Right cardiac atrium (tissue), 5 donors: ENCODE measurements around the gene ZDHHC11. TPM values are rescaled to one million over a fixed set of nuclear protein-coding genes. Genes with fewer than 3 reads are reported as not detected.
A peak's percentile ranks its signal among the peaks of the same experiment; 100 is the strongest.
"Not testable (repeated sequence)": the region's sequence is repeated elsewhere in the genome, so short reads cannot be mapped to it uniquely, and the experiment has no call there.

Source experiments
- ATAC-seq, 2 donors: fragments of 200-7000 bp; cut with Tn5 transposase; one replicate each; pipeline versions ENCODE4 v1.8.0 to v1.9.1; 2020; ENCODE audit warnings: moderate library complexity in 2 of 2, mild to moderate bottlenecking in 1 of 2
- DNase-seq, 3 donors: peaks; one replicate each; pipeline ENCODE4 v3.0.0-alpha.2; 2020
- H3K27ac ChIP-seq: one replicate; pipeline ENCODE4 v1.5.1; 2013; ENCODE audit warnings: mild to moderate bottlenecking, low read length, control low read depth, moderate library complexity
- H3K27me3 ChIP-seq: one replicate; pipeline ENCODE4 v1.6.1; 2013; ENCODE audit not compliant: control insufficient read depth, insufficient read depth
- H3K4me1 ChIP-seq: one replicate; pipeline ENCODE4 v1.6.1; 2013; ENCODE audit warnings: low read length; ENCODE audit not compliant: control insufficient read depth, insufficient read depth
- H3K4me3 ChIP-seq: one replicate; pipeline ENCODE4 v1.5.1; 2013; ENCODE audit warnings: low read length, control low read depth
- H3K9me3 ChIP-seq: one replicate; pipeline ENCODE4 v1.6.1; 2013; ENCODE audit warnings: low read length; ENCODE audit not compliant: control insufficient read depth
- WGBS: extraction: QIAGEN DNeasy Blood & Tissue Kit; methylation state at CpG from one replicate; pipeline ENCODE4 v1.1.7; 2013; 5-methylcytosine and 5-hydroxymethylcytosine counted together
- intact Hi-C, 4 donors: fragments of 100-400 bp; cut with DNase I; formaldehyde crosslinking; loops; one replicate each; pipeline versions ENCODE4 v1.11.0 to v1.14.0; 2022 to 2023
- polyA plus RNA-seq: library from polyadenylated mRNA; stranded (reverse); fragments of 200-250 nt; gene quantifications from one replicate; pipeline ENCODE4 v1.2.3, GENCODE V29; 2013
- total RNA-seq, 4 donors: library from RNA; stranded (reverse); fragmentation: NEBNext Ultra II Directional; extraction: Animal tissue kit (Norgen Biotek cat#: 25700); gene quantifications; one replicate each; pipeline ENCODE4 v1.2.1, GENCODE V29; 2021
- donor health status: healthy with polysubstance abuse.
- donor health status: DM: no; HTN: yes; CAD: no.
- donor health status: DM: no; HTN: no; CAD: no.
- donor health status: DM: no; HTN: yes; CAD: no; lungs with severe emphysema.
- donor health status: DM: yes; HTN: yes; CAD: no.

Gene ZDHHC11
- total and polyA plus RNA-seq, 5 donors, result 5.8 to 66.1 (median 25.0) TPM

GRCh38 chr5:774854-775505 is 75.8 kb downstream of the ZDHHC11 start:
- DNase-seq, result peak; percentile 30 to 63 (median 38)
- intact Hi-C loops, result loop anchor here in 1 of 4 donors (5.0 kb wide), 1 partner anchor 88 kb away; no protein-coding TSS in a partner anchor

GRCh38 chr5:774304-774703 is 76.5 kb downstream of the ZDHHC11 start:
- intact Hi-C loops, H3K27ac ChIP-seq, ATAC-seq, H3K27me3 ChIP-seq, H3K9me3 ChIP-seq, H3K4me1 ChIP-seq, H3K4me3 ChIP-seq: not testable (repeated sequence)
- WGBS, result 97% methylated on average over 3 of the region's 6 CpGs
- DNase-seq, result peak in 2 of 3 donors; percentile 48 to 54

More at GRCh38 chr5:774854-775505, 75.8 kb downstream of the ZDHHC11 start:
- 78% methylated on average over 18 of the region's 18 CpGs for WGBS
- H3K4me3 ChIP-seq, H3K4me1 ChIP-seq, H3K9me3 ChIP-seq, H3K27ac ChIP-seq, H3K27me3 ChIP-seq: not testable (repeated sequence)
- ATAC-seq, result peak in 1 of 2 donors; percentile 1

DNA sequence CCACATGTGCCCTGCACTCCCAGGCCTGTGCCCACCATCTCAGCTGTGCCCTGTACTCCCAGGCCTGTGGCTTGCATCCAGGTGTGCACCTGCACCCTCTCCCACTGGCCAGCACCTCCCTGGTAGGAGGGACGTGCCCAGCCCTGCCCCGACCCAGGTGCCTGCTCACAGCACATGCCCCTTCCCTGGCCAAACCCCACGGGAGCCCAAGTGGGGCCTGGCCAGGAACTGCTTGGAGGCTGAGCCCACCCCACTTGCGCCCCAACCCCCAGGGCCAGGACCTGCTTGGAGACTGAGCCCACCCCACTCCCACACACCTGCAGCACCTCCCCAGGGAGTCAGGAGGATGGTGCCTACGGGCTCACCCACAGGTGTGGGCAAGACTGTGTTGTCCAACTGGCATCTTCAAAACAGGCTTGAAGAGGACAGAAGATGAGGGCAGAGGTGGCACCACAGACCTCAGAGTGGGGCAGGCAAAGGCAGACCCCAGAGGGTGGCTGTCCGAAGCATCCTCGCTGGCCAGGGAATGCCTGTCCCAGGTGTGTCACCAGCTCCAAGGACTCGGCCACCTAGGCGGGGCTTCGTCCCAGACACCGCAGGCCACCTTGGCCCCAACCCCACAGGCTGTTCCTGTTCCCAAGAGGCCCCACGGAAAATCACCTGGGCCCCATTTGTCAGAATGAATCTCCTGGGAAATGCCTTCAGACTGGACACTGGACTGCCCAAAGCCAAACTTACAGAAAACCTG is 77.1 kb downstream of the ZDHHC11 start:
- Histone ChIP-seq H3K4me3 (no peak overlapping the region), H3K27ac (no peak overlapping the region), H3K27me3 (no peaks in the 10 kb centered on the region), H3K9me3 (no peaks in the 10 kb centered on the region), H3K4me1 (no peaks in the 10 kb centered on the region)
- WGBS, result 94% methylated on average over 11 of the region's 12 CpGs
- DNase-seq (peak in 2 of 3 donors; percentile 44 to 58), ATAC-seq (no peak)
- intact Hi-C loops, result no loop called here

DNA sequence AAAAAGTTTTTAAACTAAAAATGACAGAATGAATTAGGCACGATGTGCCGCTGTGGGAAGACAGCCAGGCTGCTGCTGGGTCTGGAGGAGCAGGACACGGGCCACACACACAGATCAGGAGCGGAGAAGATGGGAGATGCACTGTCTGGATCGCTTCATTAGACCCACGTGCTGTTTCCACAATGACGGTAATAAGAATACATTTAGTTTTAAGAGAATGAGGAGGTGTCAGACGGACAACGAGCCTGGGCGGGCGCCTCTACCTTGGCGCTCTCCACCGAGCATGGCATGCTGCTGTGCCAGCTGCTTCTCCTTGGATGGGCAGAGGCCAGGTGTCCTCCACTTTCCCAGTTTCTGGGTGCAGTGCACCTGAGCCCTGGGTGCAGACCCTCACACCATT is 77.9 kb downstream of the ZDHHC11 start:
- H3K4me3 ChIP-seq, H3K27ac ChIP-seq, intact Hi-C loops, ATAC-seq, H3K27me3 ChIP-seq, H3K4me1 ChIP-seq, H3K9me3 ChIP-seq: not testable (repeated sequence)
- 84% methylated on average over 13 of the region's 13 CpGs for WGBS
- DNase-seq, result peak in 2 of 3 donors; percentile 61 to 64

- H3K4me3 ChIP-seq, H3K9me3 ChIP-seq, H3K27me3 ChIP-seq, ATAC-seq, H3K4me1 ChIP-seq, intact Hi-C loops, H3K27ac ChIP-seq: not testable (repeated sequence)
- peak in 1 of 3 donors; percentile 18 for DNase-seq
- WGBS, result 83% methylated on average over 2 of the region's 14 CpGs
Measured at GRCh38 chr5:772547-772890, 78.3 kb downstream of the ZDHHC11 start.

GRCh38 chr5:771841-772546 is 78.8 kb downstream of the ZDHHC11 start:
- H3K4me1 ChIP-seq, H3K27me3 ChIP-seq, DNase-seq, ATAC-seq, H3K9me3 ChIP-seq, H3K4me3 ChIP-seq, intact Hi-C loops, H3K27ac ChIP-seq: not testable (repeated sequence)
- 81% methylated on average over 6 of the region's 31 CpGs for WGBS

DNA sequence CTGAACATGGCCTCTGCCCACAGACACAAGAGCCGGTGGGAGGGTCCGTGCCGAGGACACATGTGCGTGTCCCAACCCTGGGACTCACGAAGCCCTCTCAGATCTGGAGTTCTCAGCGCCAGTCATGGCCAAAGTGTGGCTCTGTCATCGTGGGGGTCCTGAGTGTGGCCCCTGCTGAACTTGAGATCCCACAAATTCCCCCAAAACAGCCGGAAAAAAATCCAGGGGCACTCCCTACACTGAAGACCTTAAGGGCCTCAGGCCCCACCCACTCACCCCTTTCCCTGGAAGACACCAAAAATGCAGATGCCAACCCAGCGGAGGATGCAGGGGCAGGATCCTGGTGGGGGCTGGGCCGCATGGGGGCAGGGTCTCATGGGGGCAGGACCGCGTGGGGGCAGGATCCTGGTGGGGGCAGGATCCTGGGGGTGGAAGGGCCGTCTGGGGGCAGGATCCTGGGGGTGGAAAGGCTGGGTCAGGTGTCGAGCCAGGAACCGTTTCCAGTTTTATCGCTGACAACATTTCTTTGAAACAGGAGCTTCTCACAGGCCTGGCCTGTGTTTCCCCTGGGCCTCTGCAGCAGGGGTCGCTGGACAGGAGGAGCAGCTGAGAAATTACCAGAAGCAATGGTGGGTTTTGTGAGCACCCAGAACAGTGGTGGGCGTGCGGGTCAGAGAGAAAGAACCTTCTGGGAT is 79.6 kb downstream of the ZDHHC11 start:
- H3K27me3 ChIP-seq, H3K9me3 ChIP-seq, H3K27ac ChIP-seq, intact Hi-C loops, H3K4me3 ChIP-seq, H3K4me1 ChIP-seq, ATAC-seq: not testable (repeated sequence)
- 84% methylated on average over 18 of the region's 19 CpGs for WGBS
- peak in 2 of 3 donors; percentile 32 to 62 for DNase-seq

DNA sequence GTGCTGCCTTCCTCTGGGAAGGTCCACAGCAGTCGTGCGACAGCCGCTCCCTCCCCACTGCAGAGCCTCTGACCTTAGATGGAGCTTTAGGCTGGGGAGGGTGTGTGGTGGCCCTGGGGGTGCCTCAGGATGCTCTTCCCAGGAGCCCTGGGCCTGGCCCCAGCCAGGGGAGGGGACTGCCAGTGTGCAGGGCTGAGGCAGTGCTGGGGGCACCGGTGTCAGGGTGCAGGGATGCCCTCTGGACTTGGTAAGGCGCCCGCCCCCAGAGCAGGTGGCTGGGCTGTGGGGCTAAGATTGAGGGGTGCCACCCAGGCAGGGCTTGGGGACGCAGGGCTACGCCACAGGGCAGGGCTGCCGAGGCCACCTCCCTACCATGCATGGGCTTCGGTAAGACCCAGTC is 80.2 kb downstream of the ZDHHC11 start:
- WGBS, result 90% methylated on average over 8 of the region's 10 CpGs
- H3K27ac ChIP-seq, H3K9me3 ChIP-seq, intact Hi-C loops, H3K4me3 ChIP-seq, H3K4me1 ChIP-seq, H3K27me3 ChIP-seq: not testable (repeated sequence)
- DNase-seq (peak in 2 of 3 donors; percentile 31 to 52), ATAC-seq (peak in 1 of 2 donors; percentile 5)

DNA sequence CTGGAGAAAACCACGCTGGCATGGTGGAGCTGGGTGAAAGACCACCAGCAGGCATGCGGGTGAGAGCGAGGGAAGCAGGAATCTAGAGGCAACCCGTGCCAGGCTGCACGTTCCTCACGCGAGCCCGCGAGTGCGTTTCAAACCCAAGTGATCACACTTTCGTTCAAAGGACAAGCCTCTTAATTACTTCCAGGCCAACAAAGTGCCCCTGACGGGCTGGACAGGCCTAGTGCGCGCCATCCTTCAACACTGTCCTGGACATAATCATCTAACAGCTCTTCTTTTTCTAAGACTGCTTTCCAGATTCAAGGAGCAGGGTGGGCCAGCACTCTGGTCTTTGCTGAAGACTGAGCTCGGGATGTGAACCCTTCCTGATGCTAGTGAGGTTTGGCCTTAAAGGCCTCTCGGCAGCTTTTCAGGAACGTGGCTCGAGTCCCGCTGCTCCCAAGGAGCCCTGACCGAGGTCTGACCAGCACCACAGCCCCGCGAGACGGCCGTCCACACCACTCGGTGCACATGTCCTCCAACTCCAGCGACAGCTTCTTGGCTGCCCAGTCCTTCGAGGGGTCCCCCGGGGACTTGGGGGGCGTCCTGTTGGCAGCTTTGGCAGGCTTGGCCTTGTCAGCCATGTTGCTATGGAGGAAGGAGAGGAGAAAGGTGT is 81.2 kb downstream of the ZDHHC11 start:
- H3K27ac ChIP-seq, H3K27me3 ChIP-seq, H3K4me3 ChIP-seq, H3K9me3 ChIP-seq, intact Hi-C loops, H3K4me1 ChIP-seq: not testable (repeated sequence)
- WGBS, result 74% methylated on average over 27 of the region's 29 CpGs
- DNase-seq, result peak in 2 of 3 donors; percentile 28 to 59
- peak in 1 of 2 donors; percentile 10 for ATAC-seq

- Histone ChIP-seq H3K4me1 (no peaks in the 10 kb centered on the region), H3K4me3 (no peak overlapping the region), H3K27me3 (no peaks in the 10 kb centered on the region), H3K27ac (no peak overlapping the region), H3K9me3 (no peaks in the 10 kb centered on the region)
- 84% methylated on average over 32 of the region's 32 CpGs for WGBS
- intact Hi-C loops, result no loop called here
- DNase-seq, result peak in 1 of 3 donors; percentile 58
- ATAC-seq, result peak in 1 of 2 donors; percentile 9
Measured at GRCh38 chr5:766666-767431, 83.9 kb downstream of the ZDHHC11 start.
